Liver (tissue), 3 donors: ENCODE results near the gene SHLD1.
"Not testable (repeated sequence)": the region's sequence is repeated elsewhere in the genome, so short reads cannot be mapped to it uniquely, and the experiment has no call there.

Experiments
- CTCF ChIP-seq: fragments of 150-350 bp; IDR thresholded peaks from 2 replicates; pipeline ENCODE4 v1.5.1; 2017; ENCODE audit warnings: improper control_type of control experiment, low read depth, low read length; ENCODE audit not compliant: missing input control
- EGR1 ChIP-seq, 2 donors: IDR thresholded peaks; 2 replicates each; pipeline ENCODE4 v1.6.1; 2016 to 2018; ENCODE audit warnings: antibody characterized with exemption in 2 of 2, low read depth in 2 of 2
- GABPA ChIP-seq, 2 donors: IDR thresholded peaks in 1 of 2; conservative IDR thresholded peaks in 1 of 2; 2 replicates each; pipeline ENCODE4 v1.6.1; 2016; ENCODE audit warnings: antibody characterized with exemption in 2 of 2, mild to moderate bottlenecking in 1 of 2, moderate library complexity in 1 of 2
- HNF4G ChIP-seq: IDR thresholded peaks from 2 replicates; pipeline ENCODE4 v1.6.1; 2016; ENCODE audit warnings: antibody characterized with exemption
- MAX ChIP-seq: IDR thresholded peaks from 2 replicates; pipeline ENCODE4 v1.6.1; 2016; ENCODE audit warnings: antibody characterized with exemption
- SP1 ChIP-seq: IDR thresholded peaks from 2 replicates; pipeline ENCODE4 v1.6.1; 2018; ENCODE audit warnings: antibody characterized with exemption, mild to moderate bottlenecking
- donor health status: healthy.
- donor health status: healthy.

DNA sequence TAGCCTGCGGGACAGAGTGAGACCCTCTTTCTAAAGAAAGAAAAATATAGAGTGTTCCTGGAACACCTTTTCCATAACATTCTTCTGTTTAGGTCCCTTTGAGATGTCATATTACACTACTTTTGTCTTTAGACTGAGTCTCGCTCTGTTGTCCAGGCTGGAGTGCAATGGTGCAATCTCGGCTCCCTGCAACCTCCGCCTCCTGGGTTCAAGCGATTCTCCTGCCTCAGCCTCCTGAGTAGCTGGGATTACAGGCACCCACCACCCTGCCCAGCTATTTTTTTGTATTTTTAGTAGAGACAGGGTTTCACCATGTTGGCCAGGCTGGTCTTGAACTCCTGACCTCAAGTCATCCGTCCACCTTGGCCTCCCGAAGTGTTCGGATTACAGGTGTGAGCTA is 31.2 kb downstream of the SHLD1 start:
- not testable (repeated sequence) for TF ChIP-seq HNF4G; CTCF; MAX; SP1; GABPA (IDR thresholded peaks at IDR 0.05 in 1 of 2, conservative IDR thresholded peaks at IDR 0.05 in 1 of 2); EGR1 (IDR thresholded peaks at IDR 0.05; ENCODE audit: low read depth in 2 of 2)
